Measurements from ENCODE around the gene DIAPH3. TPM values are rescaled to one million over a fixed set of nuclear protein-coding genes. Genes with fewer than 3 reads are reported as not detected.

Gene DIAPH3
- total RNA-seq, 2 experiments from 2014 or later = 0.08 to 0.11 TPM

DNA sequence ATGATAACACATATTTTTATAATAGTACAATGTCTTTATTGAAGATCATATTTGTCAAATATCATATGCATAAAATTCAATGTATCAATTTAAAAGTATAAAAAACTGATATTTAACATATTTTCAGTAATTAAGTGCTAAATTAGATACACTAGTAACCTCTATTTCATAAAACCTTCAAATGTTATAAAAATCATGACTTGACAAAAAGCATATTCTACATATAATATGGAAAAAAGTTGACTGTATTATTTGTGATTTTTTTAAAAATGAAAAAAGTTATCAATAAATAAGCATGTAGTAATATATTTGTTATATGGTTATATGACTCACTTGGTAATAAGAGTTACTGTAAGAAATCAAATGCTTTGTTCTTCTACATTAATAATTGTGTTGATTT, 356.9 kb downstream of the DIAPH3 start:
- Mint-ChIP-seq H3K9me3 (no peaks in the 10 kb centered on the region), H3K27ac (no peak overlapping the region), H3K27me3 (no peaks in the 10 kb centered on the region), H3K4me3 (no peak overlapping the region), H3K4me1 (ENCODE audit: low read depth) (no peaks in the 10 kb centered on the region), H3K36me3 (ENCODE audit: low read depth) (no peaks in the 10 kb centered on the region)
- CTCF ChIA-PET = no interaction called here
- intact Hi-C loops (cut with DNase I, micrococcal nuclease) = no loop called here
- H3K4me1 ChIP-seq (ENCODE audit: insufficient read depth, low read length) = no peaks in the 10 kb centered on the region
- no peaks in the 10 kb centered on the region for H3K9me3 ChIP-seq (ENCODE audit: control insufficient read depth in 1 of 2, insufficient read depth in 1 of 2, low read length in 2 of 2)
- no peaks in the 10 kb centered on the region for H3K27me3 ChIP-seq (ENCODE audit: control insufficient read depth in 1 of 2, insufficient read depth in 2 of 2, low read length in 2 of 2)
- no peaks in the 10 kb centered on the region for H3K36me3 ChIP-seq (ENCODE audit: insufficient read depth, low read length)
- TF ChIP-seq, protein P1, sequence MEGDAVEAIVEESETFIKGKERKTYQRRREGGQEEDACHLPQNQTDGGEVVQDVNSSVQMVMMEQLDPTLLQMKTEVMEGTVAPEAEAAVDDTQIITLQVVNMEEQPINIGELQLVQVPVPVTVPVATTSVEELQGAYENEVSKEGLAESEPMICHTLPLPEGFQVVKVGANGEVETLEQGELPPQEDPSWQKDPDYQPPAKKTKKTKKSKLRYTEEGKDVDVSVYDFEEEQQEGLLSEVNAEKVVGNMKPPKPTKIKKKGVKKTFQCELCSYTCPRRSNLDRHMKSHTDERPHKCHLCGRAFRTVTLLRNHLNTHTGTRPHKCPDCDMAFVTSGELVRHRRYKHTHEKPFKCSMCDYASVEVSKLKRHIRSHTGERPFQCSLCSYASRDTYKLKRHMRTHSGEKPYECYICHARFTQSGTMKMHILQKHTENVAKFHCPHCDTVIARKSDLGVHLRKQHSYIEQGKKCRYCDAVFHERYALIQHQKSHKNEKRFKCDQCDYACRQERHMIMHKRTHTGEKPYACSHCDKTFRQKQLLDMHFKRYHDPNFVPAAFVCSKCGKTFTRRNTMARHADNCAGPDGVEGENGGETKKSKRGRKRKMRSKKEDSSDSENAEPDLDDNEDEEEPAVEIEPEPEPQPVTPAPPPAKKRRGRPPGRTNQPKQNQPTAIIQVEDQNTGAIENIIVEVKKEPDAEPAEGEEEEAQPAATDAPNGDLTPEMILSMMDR (IDR thresholded peaks at IDR 0.05) = no peak
- H3K4me3 ChIP-seq (ENCODE audit: low read length) = no peak overlapping the region
- ATAC-seq (ENCODE audit: poor library complexity) = no peak
- POLR2A ChIA-PET = no interaction called here
- no peak overlapping the region for H3K27ac ChIP-seq (ENCODE audit: low read depth in 1 of 2, low read length in 2 of 2)
- no peak for DNase-seq

DNA sequence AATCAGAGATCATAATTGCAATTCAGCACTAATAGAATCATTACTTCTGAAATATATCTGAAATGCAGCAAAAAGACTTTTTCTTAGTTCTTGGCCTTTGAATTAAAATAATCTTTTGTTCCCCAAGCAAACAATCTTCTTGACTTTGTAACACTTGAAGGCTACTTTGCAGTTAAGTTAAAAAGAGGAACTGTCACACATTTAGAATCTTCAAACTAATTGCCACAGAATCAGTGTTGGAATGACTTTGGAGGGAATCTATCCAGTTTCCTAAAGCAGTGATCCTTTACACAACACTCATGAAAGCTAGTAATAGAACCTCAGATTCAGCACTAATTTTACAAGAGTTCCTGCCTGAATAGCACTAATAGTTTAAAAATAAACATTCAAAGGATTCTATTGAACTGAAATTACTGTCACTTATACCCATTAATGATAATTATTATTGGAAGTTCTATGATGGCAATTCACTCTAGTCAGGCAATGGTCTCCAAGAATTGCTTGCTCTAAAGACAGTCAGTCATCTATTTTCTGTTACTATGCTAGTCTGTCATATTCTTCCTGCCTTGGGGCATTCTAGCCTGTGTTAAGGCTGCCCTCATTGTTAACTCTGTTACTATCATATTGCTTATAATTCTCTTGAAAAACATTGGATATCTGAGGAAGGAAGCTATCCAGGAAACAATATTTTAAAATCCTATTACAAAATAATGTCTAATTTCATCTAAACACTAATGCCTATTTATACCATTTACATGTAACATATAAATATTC, 362.4 kb downstream of the DIAPH3 start:
- Mint-ChIP-seq H3K4me1 (ENCODE audit: low read depth) (no peaks in the 10 kb centered on the region), H3K9me3 (no peaks in the 10 kb centered on the region), H3K27ac (no peak overlapping the region), H3K4me3 (no peak overlapping the region), H3K36me3 (ENCODE audit: low read depth) (no peaks in the 10 kb centered on the region), H3K27me3 (no peaks in the 10 kb centered on the region)
- Histone ChIP-seq H3K27me3 (ENCODE audit: control insufficient read depth in 1 of 2, insufficient read depth in 2 of 2, low read length in 2 of 2) (no peaks in the 10 kb centered on the region), H3K4me3 (ENCODE audit: low read length) (no peak overlapping the region), H3K4me1 (ENCODE audit: insufficient read depth, low read length) (no peaks in the 10 kb centered on the region), H3K27ac (ENCODE audit: low read depth in 1 of 2, low read length in 2 of 2) (no peak overlapping the region), H3K9me3 (ENCODE audit: control insufficient read depth in 1 of 2, insufficient read depth in 1 of 2, low read length in 2 of 2) (no peaks in the 10 kb centered on the region), H3K36me3 (ENCODE audit: insufficient read depth, low read length) (no peaks in the 10 kb centered on the region)
- TF ChIP-seq, protein P1 (IDR thresholded peaks at IDR 0.05) = no peak
- intact Hi-C loops (cut with DNase I, micrococcal nuclease) = no loop called here
- ChIA-PET CTCF (no interaction called here), POLR2A (no interaction called here)
- no peak for ATAC-seq (ENCODE audit: poor library complexity)
- DNase-seq = no peak

DNA sequence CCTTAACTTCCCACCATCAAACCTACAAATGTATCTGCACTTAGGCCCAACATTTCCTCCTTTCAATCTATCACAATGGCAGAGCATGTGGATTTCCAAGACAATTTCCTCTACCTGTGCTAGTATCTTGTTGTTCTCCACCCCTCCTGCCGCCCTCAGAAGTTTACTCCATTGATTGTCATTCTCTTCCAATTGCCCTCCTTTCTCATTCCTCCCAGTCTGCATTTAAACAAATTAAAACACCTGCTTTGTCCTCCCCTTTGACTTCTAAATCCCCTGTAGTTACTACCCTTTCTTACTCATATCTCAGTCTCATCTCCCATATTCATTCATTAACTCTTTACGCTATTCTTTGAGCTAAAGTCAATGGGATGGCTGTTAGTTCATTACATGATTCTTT, 370.6 kb downstream of the DIAPH3 start:
- TF ChIP-seq, protein P1 (IDR thresholded peaks at IDR 0.05) = no peak
- H3K27me3 Mint-ChIP-seq = no peaks in the 10 kb centered on the region
- H3K9me3 ChIP-seq (ENCODE audit: control insufficient read depth in 1 of 2, insufficient read depth in 1 of 2, low read length in 2 of 2) = no peaks in the 10 kb centered on the region
- DNase-seq (no peak), ATAC-seq (ENCODE audit: poor library complexity) (no peak)
- H3K27ac Mint-ChIP-seq = no peak overlapping the region
- H3K4me1 Mint-ChIP-seq (ENCODE audit: low read depth) = no peaks in the 10 kb centered on the region
- H3K27me3 ChIP-seq (ENCODE audit: control insufficient read depth in 1 of 2, insufficient read depth in 2 of 2, low read length in 2 of 2) = no peaks in the 10 kb centered on the region
- H3K9me3 Mint-ChIP-seq = no peaks in the 10 kb centered on the region
- no peak overlapping the region for H3K27ac ChIP-seq (ENCODE audit: low read depth in 1 of 2, low read length in 2 of 2)
- no peaks in the 10 kb centered on the region for H3K4me1 ChIP-seq (ENCODE audit: insufficient read depth, low read length)
- no peak overlapping the region for H3K4me3 ChIP-seq (ENCODE audit: low read length)
- ChIA-PET POLR2A (no interaction called here), CTCF (no interaction called here)
- no peak overlapping the region for H3K4me3 Mint-ChIP-seq
- no peaks in the 10 kb centered on the region for H3K36me3 ChIP-seq (ENCODE audit: insufficient read depth, low read length)
- intact Hi-C loops (cut with DNase I, micrococcal nuclease) = no loop called here
- no peaks in the 10 kb centered on the region for H3K36me3 Mint-ChIP-seq (ENCODE audit: low read depth)

All from CD4-positive, alpha-beta T cell (primary cell).